DMS79 (cell line): Measurements from ENCODE around the gene NEO1.
"Not testable (repeated sequence)": the region's sequence is repeated elsewhere in the genome, so short reads cannot be mapped to it uniquely, and the experiment has no call there.

Experiments used
- DNase-seq: peaks from one replicate; lab custom pipeline; 2025; lab: John Stamatoyannopoulos, UW

NEO1 gene

GRCh38 chr15:73141216-73141900 is 89.1 kb downstream of the NEO1 start:
- DNase-seq, result no peak

DNA sequence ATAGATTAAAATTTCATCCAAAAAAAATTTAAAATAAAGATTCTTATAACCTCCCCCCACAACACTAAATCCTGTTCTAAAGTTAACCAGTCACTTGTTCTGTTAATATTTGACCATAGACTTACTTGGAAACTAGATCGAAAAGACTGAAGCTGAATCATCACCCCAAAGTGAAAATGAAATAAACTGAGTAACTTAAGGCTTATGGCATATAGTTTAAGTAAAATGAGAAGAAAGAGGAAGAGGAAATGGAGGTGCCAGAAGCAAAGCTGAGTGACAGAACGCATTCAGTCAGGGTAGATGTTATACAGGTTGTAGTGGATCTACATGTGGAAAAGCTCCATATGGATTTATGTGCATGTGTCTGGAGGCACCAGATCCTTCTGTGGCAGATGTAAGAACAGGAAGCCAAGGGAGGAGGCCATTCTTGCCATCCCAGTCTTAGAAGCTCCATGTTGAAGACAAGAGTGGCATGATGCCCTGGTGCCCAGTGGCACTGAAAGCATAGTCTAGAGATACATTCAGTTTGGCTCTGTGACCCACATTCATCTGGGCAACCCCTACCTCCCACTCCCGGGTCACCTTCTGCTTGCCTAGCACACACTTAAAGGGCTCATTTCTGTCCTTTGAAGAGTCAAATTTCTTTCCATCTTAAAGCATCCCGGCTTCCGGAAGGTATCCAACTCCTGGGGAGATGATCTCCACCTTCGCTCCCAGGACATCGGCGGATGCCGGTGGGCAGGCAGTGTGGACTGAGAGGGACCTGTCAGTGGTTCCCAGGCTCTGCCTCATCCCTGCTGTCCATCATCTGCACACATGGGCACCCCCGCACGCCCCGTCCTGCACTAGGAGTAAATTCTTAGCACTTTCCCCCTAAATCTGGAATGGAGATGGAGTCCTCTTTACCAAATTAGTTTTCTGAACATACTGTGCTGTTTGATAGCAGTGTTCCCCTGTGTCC is 90.8 kb downstream of the NEO1 start:
- DNase-seq, result no peak

DNA sequence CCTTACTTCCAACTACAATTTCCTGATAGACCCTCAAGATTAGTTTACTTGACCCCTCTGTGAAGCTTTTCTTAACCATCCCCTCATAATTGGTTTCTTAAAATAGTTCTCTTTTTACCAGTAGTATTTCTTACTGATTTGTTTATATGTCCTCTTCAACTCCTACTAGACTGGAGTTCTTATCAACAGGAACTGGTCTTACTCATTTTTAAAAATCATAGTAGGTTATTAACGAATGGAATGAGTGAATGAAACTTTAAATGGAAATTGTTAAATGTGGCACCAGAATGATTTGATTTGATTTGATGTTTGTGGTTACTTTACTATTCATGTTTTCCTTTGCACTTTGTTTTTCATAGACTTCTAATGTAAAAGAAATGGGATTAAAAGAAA is 91.5 kb downstream of the NEO1 start:
- no peak for DNase-seq

GRCh38 chr15:73146419-73146818 is 94.2 kb downstream of the NEO1 start:
- DNase-seq, result no peak

DNA sequence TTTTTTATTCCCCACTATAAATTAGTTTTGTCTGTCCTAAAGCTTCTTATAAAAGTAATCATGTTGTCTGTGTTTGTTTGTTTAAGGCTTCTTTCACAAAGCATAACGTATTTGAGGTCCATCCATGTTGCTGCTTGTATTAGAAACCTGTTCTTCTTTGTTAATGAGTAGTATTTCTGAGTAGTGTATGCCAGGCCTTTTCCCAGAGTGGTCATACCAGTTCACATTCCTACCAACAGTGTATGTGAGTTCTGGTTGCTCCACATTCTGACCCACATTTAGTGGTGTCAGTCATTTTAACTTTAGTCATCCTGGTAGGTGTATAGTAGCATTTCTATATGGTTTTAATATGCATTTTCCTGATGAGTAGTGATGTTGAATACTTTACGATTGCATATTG is 98.6 kb downstream of the NEO1 start:
- DNase-seq, result no peak

- no peak for DNase-seq
Measured at GRCh38 chr15:73153024-73153423, 100.8 kb downstream of the NEO1 start.

DNA sequence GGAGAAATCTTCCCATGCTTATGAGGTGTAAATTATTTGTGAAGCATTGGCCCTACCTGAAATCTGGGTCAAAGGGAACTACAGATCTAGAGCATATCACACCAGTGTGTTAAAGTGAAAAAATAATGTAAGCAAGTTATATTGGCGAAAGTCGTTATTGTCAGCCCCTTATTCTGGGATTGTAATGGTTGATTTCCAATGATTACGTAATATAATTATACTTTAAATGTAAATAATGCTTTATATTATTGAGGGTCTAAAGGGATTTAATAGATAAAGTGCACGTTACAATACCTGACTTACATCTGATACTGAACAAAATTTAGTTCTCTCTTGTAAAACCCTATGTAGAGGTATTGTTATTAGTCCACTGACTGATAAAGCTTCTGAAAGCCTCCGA is 101.2 kb downstream of the NEO1 start:
- no peak for DNase-seq

- DNase-seq, result no peak
Measured at GRCh38 chr15:73156431-73157191, 104.3 kb downstream of the NEO1 start.

- no peak for DNase-seq
Measured at GRCh38 chr15:73161546-73161945, 109.3 kb downstream of the NEO1 start.

DNA sequence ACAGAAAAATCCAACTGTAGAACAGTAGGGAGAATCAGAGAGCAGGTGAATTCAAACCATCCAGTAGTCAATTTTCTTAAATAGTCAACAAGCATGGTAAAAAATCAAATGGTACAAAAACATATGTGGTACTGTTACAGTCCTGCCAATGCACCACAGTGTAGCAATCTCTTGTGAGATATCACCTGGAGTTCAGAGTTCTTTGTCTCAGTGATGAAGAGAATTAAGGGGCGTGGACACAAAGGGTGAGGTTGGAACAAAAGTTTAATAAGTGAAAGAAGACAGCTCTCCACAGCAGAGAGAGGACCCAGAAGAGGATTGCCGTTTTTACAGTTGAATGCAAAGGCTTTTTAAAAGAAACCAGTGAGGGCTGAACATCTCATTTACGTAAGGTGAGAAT is 113.2 kb downstream of the NEO1 start:
- no peak for DNase-seq

GRCh38 chr15:73165844-73166243 is 113.6 kb downstream of the NEO1 start:
- no peak for DNase-seq

DNA sequence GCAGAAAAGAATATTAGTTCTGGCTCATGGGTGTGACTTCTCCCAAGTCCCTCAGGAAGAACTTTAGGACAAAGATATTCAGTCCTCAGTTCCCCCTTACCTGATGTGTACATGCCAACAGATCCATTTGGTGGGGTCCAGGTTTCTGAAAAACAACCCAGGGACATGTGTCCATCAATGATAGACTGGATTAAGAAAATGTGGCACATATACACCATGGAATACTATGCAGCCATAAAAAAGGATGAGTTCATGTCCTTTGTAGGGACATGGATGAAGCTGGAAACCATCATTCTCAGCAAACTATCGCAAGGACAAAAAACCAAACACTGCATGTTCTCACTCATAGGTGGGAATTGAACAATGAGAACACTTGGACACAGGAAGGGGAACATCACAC is 114.4 kb downstream of the NEO1 start:
- not testable (repeated sequence) for DNase-seq

DNA sequence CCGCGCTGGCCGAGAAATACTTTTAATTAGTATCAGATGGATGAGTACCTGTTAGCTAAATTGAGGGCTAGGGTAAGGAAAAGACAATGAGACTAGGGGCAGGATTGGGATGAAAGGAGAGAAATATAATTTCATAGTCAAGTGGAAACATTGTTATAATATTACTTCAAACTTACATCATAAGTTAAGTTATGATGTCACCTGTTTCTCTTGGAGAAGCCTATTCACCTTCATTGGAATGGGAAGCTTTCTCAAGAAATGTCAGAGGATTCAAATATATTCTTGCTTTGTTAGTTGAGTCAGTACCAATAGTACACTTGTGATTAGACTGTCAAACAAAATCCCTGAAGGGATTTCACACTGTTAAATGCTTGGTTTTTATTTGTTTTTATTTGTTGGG is 116.2 kb downstream of the NEO1 start:
- no peak for DNase-seq

DNA sequence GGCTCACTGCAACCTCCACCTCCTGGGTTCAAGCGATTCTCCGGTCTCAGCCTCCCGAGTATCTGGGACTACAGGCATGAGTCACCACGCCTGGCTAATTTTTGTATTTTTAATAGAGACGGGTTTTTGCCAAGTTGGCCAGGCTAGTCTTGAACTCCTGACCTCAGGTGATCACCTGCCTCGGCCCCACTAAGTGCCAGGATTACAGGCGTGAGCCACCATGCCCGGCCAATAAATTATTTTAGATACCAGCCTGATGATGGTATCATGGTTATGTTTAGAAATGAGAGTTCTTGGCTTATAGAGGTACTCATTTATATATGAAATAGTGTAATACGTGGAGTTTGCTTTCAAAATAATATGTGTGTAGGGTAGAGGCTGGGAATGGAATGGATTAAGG is 119.4 kb downstream of the NEO1 start:
- DNase-seq, result no peak

DNA sequence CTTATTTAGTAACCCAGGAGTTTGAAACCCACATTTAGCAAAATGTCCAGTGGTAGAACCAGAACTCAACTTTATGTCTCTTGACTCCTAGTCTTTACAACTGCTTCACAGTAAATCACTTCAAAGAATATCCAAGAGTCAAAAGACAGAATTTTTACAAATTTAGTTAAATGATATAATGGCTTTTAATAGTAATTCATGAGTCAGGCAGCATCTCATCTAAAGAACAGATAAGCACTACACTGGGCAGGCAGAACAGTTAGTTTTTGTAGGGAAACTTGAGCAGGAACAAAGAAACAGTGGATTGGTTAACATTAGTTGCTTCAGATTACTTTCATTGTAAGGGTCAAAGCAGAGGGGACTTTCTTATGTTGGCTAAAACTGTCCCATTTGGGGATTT is 120.2 kb downstream of the NEO1 start:
- no peak for DNase-seq

DNA sequence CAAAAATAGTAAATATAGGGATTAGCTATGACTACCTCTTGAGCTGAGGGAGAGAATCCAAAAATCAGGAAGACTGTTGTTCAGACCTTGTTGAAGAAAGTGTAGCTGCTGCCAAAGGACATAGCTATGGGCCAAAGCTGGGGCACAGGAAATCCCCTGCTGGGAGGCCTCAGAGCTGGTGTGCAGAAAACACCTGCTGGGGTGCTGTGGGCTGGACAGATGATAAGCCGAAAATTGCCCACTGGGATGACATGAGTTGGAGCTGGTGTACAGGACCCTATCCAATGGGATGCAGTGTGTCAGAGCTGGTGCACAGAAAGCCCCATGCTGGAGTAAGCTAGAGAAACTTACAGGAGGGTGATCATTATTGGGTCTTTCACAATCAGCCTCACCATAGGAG is 121.9 kb downstream of the NEO1 start:
- no peak for DNase-seq

- no peak for DNase-seq
Measured at GRCh38 chr15:73175382-73175781, 123.1 kb downstream of the NEO1 start.

DNA sequence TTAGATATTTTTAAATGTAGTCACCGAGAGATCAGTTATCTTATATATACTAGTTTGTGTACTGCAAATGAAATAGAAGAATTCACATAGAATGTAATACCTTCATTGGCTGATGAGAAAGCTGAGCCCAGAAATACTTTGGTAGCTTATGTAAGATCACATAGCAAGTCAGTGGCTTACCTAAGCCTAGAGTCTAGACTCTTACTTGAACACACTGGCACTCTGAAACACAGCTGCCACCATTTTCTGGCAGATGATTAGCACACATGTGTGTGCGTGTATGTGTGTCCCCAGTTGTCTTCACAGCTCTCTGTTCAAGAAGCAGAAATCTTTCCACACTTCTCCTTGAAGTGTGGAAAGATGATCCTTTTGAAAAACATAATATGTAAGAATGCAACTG is 124.3 kb downstream of the NEO1 start:
- DNase-seq, result no peak

GRCh38 chr15:73183071-73183470 is 130.8 kb downstream of the NEO1 start:
- DNase-seq, result no peak

DNA sequence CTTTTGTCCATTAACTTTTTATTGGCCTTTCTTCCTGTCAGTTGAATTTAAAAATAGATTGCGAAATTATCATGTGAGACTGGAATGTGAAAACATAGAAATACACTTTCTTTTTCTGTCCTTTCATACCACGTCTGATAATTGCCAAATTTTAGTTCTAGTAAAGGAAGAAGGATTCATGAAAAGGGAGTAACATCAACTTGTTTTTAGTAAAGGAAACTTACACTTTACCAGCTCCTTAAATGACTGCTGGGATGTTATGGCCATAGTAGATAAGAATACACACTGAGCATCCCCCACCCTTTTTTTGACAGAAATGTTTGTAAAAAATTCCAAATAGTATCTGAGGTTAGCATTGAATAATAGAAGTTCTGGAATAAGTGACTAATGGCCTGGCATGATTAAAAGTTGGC is 137.9 kb downstream of the NEO1 start:
- DNase-seq, result no peak

DNA sequence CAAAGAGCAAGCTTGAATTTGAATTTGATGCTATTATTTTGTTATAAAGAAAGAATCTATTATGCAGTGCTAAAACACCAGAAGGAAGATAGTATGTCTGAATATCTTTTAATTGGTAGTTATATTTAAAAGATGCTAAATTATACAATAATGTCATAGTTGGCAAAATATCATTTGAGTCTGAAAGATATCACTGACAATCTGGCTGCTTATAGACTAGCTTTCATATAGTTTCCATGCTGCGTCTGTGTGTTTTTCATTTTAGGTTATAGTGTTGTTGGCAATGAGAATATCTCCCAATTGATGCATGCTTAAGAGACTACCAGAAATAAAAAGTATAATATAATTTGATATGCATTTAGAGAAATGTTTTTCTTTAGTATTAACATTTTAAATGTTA is 142.9 kb downstream of the NEO1 start:
- no peak for DNase-seq

DNA sequence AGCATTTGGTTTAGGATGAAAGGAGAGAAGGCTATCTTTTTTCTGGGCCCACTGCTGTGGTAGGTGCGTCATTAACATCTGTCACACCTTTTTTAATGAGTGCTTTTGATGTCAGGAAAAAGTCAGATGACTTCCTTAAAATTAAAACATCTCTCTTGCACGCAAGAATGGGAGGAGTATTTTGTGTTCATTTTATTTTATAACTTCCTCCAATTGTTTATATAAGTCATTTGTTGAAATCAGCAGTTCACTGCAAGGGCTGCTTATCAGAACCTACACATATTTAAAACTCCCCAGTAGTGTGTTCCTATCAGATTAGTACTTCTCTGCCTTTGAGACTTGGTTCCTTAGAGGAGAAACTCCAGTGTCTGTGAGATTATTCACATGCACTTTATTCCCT is 143.8 kb downstream of the NEO1 start:
- no peak for DNase-seq

GRCh38 chr15:73200339-73200738 is 148.1 kb downstream of the NEO1 start:
- no peak for DNase-seq
